GM19023 (cell line): ENCODE measurements around the gene STARD10.

Source experiments
- ATAC-seq: cut with Tn5 transposase; IDR thresholded peaks from one replicate; pipeline ENCODE4 v1.9.1; 2021; ENCODE audit warnings: mild to moderate bottlenecking, moderate library complexity; ENCODE audit not compliant: unreplicated experiment

Gene STARD10

DNA sequence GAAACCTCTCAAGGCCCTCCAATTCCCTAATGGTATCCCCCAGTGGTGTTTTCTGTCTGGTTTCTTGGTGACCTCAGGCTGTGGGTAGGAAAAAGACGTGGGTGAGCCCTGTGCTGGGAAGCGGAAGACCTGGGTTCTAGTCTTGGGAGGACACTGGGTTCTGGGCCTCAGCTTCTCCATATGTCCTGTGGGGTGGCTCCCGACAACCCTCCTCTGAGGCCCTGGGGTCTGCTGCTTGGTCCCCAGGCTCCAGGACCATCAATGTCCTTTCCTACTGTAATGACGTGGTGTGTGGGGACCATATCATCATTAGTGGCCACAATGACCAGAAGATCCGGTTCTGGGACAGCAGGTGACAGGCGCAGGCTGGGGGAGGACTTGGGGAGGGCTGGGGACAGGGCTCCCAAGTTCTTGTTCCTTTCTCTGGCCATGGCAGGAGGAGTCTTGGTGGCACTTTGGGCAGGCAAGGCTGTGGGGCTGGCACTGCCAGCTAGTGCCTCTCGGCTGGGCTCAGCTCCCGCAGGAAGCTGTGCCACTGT is 33.2 kb upstream of the STARD10 start:
- ATAC-seq, result no peak

DNA sequence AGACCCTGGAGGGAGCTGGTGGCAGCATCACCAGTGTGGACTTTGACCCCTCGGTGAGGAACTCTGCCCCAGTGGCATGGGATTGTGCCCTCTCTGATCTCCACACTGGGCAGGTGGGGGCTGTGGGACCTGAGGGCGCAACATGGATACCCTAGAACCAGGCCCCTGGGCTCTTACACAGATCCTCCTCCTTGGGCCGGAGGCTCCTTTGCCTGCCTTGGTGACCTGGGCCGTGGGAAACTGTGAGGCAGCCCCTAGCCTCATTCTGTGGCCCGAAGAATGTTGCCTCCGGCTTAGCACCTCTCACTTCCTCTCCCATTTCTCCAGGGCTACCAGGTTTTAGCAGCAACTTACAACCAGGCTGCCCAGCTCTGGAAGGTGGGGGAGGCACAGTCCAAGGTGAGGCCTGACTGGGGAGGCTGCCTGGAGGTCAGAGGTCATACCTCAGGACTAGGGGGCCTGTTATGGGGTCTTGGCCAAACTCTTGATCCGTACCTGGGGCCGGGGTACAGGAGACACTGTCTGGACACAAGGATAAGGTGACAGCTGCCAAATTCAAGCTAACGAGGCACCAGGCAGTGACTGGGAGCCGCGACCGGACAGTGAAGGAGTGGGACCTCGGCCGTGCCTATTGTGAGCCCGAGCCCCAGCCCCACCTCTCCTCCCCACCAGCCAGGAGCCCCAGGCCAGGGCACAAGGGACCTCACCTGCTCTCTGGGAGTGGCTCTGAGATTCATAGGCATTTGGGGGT is 32.5 kb upstream of the STARD10 start:
- ATAC-seq, result no peak

GRCh38 chr11:72825661-72826060 is 31.8 kb upstream of the STARD10 start:
- no peak for ATAC-seq

GRCh38 chr11:72824811-72825505 is 31.1 kb upstream of the STARD10 start:
- ATAC-seq, result no peak

GRCh38 chr11:72824020-72824419 is 30.2 kb upstream of the STARD10 start:
- no peak for ATAC-seq

DNA sequence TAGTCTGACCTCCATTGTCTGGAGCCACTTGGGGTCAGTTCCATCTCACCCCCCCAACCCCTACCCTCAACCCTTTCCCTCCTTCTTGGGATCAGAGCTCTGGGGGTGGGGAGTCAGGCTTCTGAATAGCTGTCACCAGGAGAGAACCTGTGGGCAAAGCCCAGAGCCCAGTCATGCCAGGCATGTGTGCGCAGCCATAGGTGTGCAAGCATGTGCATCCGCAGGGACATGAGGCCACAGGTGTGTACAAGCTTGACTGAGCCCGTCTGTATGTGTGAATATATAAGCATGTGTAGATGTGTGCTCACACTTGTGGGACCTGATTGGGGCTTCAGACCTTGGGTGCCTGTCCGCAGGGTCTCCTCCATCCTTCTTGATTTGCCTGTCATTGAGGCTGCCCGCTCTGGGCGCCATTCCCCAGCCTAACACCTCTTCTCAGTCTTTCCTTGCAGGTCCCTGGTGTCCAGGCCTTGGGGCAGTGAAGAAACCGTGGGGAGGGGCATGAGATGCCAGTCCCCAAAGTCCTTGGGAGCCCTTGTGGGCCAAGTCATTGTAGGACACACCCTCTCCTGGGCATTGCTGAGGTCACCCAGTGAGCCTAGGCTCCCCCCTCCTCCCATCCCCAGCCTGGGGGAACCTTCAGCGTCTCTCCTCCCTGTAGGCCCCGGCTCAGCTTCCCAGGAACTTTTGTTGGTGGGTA is 29.4 kb upstream of the STARD10 start:
- ATAC-seq, result no peak

DNA sequence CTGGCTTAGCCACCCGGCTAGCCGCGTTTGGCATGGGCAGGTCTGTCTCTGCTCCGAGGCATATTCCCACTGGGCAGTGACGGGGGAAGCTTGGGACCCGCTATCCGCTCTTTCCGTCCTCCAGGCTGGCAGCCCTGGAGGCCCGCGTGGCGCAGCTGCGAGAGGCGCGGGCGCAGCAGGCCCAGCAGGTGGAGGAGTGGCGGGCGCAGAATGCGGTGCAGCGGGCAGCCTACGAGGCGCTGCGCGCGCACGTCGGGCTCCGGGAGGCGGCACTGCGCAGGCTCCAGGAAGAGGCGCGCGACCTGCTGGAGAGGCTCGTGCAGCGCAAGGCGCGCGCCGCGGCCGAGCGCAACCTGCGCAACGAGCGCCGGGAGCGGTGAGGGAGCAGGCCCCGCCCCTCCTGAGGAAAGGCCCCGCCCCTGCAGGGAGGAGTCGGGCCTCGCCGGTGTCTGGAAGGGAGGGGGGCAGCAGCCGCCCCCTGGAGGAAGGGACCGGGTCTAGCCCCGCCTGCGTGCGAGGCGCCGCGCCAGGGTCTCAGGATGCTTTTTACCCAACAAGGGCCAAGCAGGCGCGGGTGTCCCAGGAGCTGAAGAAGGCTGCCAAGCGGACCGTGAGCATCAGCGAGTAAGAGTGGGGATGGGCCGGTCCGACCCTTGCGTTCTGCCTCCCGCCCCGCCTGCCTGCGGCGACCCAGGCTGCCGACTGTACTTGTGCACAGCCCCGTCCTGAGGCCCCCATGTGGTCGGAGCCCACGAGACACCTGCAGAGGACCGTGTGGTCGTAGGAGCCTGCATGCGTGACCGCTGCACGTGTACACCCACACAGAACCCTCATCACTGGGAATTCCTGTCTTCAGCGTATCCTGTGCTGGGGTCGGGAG is 28.3 kb upstream of the STARD10 start:
- peak; percentile 42 for ATAC-seq

- ATAC-seq, result no peak
These were observed 27.5 kb upstream of the STARD10 start for GRCh38 chr11:72821221-72821919.

- no peak for ATAC-seq
These were observed 26.7 kb upstream of the STARD10 start for GRCh38 chr11:72820439-72821139.

DNA sequence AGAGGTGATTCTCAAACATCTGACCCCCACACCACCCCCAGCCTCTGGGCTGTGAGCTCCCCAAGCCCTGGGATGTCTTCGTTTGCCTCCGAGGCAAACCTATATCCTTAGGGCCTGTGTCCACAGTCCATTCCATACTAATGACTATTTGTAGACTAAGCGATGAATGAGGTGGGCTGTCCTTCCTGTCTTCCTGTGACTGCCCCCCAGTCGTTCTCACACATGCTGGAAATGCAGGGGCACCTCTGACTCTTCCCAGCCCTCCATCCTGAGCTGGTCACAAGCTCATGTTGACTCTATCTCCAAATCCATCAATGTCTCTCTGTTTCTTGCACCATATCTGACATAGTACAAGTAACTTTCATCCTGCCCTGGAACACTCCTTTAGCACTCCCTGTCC is 25.1 kb upstream of the STARD10 start:
- ATAC-seq, result no peak

- no peak for ATAC-seq
These were observed 24.1 kb upstream of the STARD10 start for GRCh38 chr11:72817966-72818365.

DNA sequence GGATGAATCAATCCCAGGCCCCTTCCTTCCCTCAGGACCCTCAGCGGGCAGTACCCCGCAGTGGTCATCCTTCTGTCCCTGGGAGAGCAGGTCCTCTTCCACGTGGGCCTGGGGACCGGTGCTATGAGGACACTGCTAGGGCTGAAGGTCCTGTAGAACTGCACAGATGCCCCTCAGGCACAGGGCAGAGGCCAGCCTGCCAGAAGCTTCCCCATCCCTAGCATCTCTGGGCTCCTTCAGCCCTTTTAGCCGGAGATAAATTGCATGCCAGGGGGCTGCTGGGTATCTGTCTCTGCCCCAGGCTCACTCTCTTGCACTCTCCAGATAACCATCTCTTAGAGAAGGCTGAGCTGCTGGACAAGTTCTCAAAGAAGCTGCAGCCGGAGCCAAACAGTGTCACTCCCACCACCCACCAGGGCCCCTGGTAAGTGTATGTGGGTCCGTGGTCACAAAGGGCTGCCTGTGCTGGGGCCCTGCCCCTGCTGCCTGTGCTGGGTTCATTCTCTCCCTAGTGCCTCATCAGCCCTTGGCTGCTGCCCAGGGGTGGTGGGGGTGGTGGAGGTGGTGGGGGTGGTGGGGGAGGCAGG is 22.6 kb upstream of the STARD10 start:
- ATAC-seq, result no peak

- no peak for ATAC-seq
These were observed 21.3 kb upstream of the STARD10 start for GRCh38 chr11:72815110-72815618.

- ATAC-seq, result peak; percentile 57
These were observed 20.7 kb upstream of the STARD10 start, which contains the start of gene ATG16L2 for GRCh38 chr11:72814286-72815109. Gene ATG16L2 (plus strand): TSS chr11:72814411. CDS start chr11:72814446, 35 bp downstream.

DNA sequence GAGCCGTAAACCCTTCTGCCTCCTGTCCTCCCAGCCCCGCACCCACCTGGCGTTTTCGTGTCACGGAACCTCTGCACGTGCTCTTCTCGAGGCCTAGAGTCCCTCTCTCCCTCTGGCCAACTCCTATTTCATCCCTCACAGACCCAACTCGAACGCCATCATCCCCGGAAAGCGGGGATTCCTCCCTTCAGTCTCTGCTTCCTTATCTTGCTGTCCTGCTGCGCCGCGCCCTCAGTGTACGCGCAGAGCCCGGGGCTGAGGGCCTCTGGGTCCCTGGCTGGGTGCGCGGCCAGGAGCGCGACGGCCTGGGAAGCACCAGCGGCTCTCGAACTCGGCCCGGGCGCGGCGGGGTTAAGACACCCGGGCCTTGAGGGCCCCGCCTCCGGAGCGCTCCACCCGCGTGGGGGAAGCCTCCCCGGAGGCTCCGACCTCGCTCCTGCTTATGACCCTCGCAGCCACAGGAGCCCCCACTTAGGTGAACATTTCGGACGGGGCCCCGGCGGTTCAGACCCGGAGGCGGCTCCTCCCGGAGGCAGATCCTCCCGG is 20.0 kb upstream of the STARD10 start:
- ATAC-seq, result peak; percentile 55

DNA sequence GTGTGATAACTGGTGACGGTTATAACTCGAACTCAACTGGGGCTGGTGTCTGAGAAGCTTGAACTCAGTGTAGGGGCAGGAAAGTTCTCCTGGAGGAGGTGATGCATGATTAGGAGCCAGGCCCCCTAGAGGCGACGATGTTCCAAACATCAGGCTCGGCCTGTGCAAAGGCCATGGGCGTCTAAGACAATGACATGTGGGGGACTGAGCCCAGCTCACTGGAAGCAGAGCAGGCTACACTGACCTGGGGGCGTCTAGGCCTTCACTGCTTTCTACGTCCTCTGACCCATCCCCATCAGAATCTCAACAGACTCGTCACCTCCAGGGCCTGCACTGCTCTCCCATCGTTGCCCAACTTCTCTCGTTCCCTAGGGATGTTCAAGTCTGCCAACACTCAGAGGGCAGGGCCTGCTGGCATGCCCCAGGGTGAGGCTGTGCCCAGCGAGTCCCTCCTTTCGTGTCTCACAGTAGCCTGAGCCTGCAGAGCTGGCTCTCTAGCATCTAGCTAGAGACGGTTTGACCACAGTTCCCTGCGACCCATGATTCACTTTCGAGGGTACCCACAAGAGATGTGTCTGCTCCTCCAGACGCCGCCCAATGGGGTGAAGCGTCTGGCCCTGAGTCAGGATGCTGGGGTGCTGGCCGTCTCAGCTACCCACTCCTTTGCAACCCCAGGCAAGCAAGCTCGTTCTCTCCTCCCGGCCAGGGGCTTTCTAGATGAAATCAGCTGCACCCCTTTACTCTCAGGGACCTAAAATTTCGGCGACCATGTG is 19.3 kb upstream of the STARD10 start:
- ATAC-seq, result peak; percentile 24

GRCh38 chr11:72812604-72812966 is 18.7 kb upstream of the STARD10 start:
- ATAC-seq, result no peak
